Astrocyte (in vitro differentiated cells and primary cell): ENCODE results near the gene CLEC11A. TPM values are rescaled to one million over a fixed set of nuclear protein-coding genes. Genes with fewer than 3 reads are reported as not detected.

Source experiments
- DNase-seq: peaks from one replicate; pipeline ENCODE4 v3.0.0-alpha.2; 2010; ENCODE audit warnings: low read depth
- FAIRE-seq: peaks from 2 replicates; lab custom pipeline; 2011; peaks lifted over from hg19 to GRCh38; lab: Jason Lieb, UNC
- H2AFZ ChIP-seq: 2 replicates; pipeline ENCODE4 v1.6.0; 2012; ENCODE audit warnings: low read depth, low read length, inconsistent platforms
- H3K27ac ChIP-seq: 2 replicates; pipeline ENCODE4 v1.5.1; 2011; ENCODE audit warnings: low read depth, low read length, inconsistent platforms
- H3K27me3 ChIP-seq: 2 replicates; pipeline ENCODE4 v1.6.0; 2011; ENCODE audit warnings: low read length, inconsistent platforms; ENCODE audit not compliant: insufficient read depth
- H3K36me3 ChIP-seq: 2 replicates; pipeline ENCODE4 v1.5.1; 2011; ENCODE audit warnings: low read length, inconsistent platforms; ENCODE audit not compliant: insufficient read depth
- H3K4me1 ChIP-seq: 2 replicates; pipeline ENCODE4 v1.5.1; 2011; ENCODE audit warnings: low read length, inconsistent platforms; ENCODE audit not compliant: insufficient read depth
- H3K4me2 ChIP-seq: 2 replicates; pipeline ENCODE4 v1.6.0; 2012; ENCODE audit warnings: low read length, inconsistent platforms
- H3K4me3 ChIP-seq: 2 replicates; pipeline ENCODE4 v1.5.1; 2011; ENCODE audit warnings: low read depth, mild to moderate bottlenecking, low read length, inconsistent platforms; ENCODE audit not compliant: insufficient read depth
- H3K79me2 ChIP-seq: 2 replicates; pipeline ENCODE4 v1.6.0; 2012; ENCODE audit warnings: mild to moderate bottlenecking, low read length, inconsistent platforms; ENCODE audit not compliant: insufficient read depth
- H3K9ac ChIP-seq: 2 replicates; pipeline ENCODE4 v1.6.0; 2012; ENCODE audit warnings: mild to moderate bottlenecking, low read length, inconsistent platforms
- H3K9me3 ChIP-seq: 2 replicates; pipeline ENCODE4 v1.5.1; 2012; ENCODE audit warnings: low read depth, mild to moderate bottlenecking, low read length, inconsistent platforms; ENCODE audit not compliant: insufficient read depth
- H4K20me1 ChIP-seq: 2 replicates; pipeline ENCODE4 v1.6.0; 2012; ENCODE audit warnings: low read length, inconsistent platforms; ENCODE audit not compliant: insufficient read depth
- H3K27ac Mint-ChIP-seq: one replicate; pipeline ENCODE4 v1.8.0; 2021; ENCODE audit warnings: mild to moderate bottlenecking, mixed read lengths; ENCODE audit not compliant: unreplicated experiment
- H3K27me3 Mint-ChIP-seq: one replicate; pipeline ENCODE4 v1.8.0; 2021; ENCODE audit warnings: low read depth, mixed read lengths; ENCODE audit not compliant: unreplicated experiment
- H3K36me3 Mint-ChIP-seq: one replicate; pipeline ENCODE4 v1.8.0; 2021; ENCODE audit warnings: low read depth, mixed read lengths; ENCODE audit not compliant: unreplicated experiment
- H3K4me1 Mint-ChIP-seq: one replicate; pipeline ENCODE4 v1.8.0; 2021; ENCODE audit warnings: low read depth, mixed read lengths; ENCODE audit not compliant: unreplicated experiment
- H3K4me3 Mint-ChIP-seq: one replicate; pipeline ENCODE4 v1.8.0; 2021; ENCODE audit warnings: mild to moderate bottlenecking, moderate library complexity, mixed read lengths; ENCODE audit not compliant: unreplicated experiment
- H3K9me3 Mint-ChIP-seq: one replicate; pipeline ENCODE4 v1.8.0; 2021; ENCODE audit warnings: mild to moderate bottlenecking, mixed read lengths; ENCODE audit not compliant: unreplicated experiment
- CTCF ChIP-seq: IDR thresholded peaks from 2 replicates; pipeline ENCODE4 v1.5.1; 2011; ENCODE audit warnings: low read depth, mild to moderate bottlenecking, inconsistent platforms, low read length, moderate library complexity; ENCODE audit not compliant: insufficient read depth
- EZH2 ChIP-seq: IDR thresholded peaks from 2 replicates; pipeline ENCODE4 v1.6.1; 2012; ENCODE audit warnings: mild to moderate bottlenecking, low read length, inconsistent platforms; ENCODE audit not compliant: insufficient read depth
- total RNA-seq: library from RNA; stranded (reverse); gene quantifications from 2 replicates; pipeline ENCODE4 v1.2.1, GENCODE V29; 2021

CLEC11A gene
- total RNA-seq, 1 donor from 2014 or later = not detected

GRCh38 chr19:50686310-50687032, 36.7 kb upstream of the CLEC11A start:
- H3K27me3 ChIP-seq = no peaks in the 10 kb centered on the region
- no peak for TF ChIP-seq CTCF
- no peak for TF ChIP-seq EZH2
- H3K79me2 ChIP-seq = no peaks in the 10 kb centered on the region
- no peak overlapping the region for H3K9ac ChIP-seq
- no peaks in the 10 kb centered on the region for H3K4me1 Mint-ChIP-seq
- H3K4me3 Mint-ChIP-seq = no peak overlapping the region
- FAIRE-seq (no peak), DNase-seq (no peak)
- no peaks in the 10 kb centered on the region for H3K4me1 ChIP-seq
- H3K9me3 ChIP-seq = no peaks in the 10 kb centered on the region
- no peaks in the 10 kb centered on the region for H4K20me1 ChIP-seq
- no peak overlapping the region for H3K4me2 ChIP-seq
- no peak overlapping the region for H3K4me3 ChIP-seq
- H3K27ac ChIP-seq = no peak overlapping the region
- no peaks in the 10 kb centered on the region for H3K27me3 Mint-ChIP-seq
- H3K9me3 Mint-ChIP-seq = peaks cover 27% of the 10 kb centered on the region
- H2AFZ ChIP-seq = no peak overlapping the region
- H3K36me3 Mint-ChIP-seq = no peaks in the 10 kb centered on the region
- no peak overlapping the region for H3K27ac Mint-ChIP-seq
- no peaks in the 10 kb centered on the region for H3K36me3 ChIP-seq

DNA sequence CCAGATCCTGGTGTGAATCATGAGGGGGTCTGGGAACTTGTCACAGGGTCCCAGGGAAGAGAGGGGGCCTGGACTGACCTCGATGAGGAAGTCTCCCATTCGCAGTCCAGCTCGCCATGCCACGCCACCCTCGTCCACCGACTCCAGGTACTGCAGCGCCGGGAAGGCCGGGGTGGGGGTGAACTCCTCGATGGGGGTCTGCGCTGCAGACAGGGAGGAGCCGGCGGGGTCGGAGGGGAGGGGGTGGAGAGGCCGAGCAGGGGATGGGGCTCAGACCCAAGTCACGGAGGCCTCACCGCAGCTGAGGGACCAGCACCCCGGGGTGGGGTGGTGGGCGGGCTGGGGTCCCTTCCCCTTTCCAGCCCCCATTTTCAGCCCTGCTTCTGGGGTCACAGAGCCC, 34.4 kb upstream of the CLEC11A start:
- no peaks in the 10 kb centered on the region for H3K36me3 Mint-ChIP-seq
- Histone ChIP-seq H3K9ac (no peak overlapping the region), H3K9me3 (no peaks in the 10 kb centered on the region), H3K4me2 (no peak overlapping the region), H2AFZ (no peak overlapping the region), H3K4me1 (no peaks in the 10 kb centered on the region), H3K36me3 (no peaks in the 10 kb centered on the region), H3K27me3 (peaks cover 4% of the 10 kb centered on the region), H3K4me3 (no peak overlapping the region), H3K27ac (no peak overlapping the region), H3K79me2 (no peaks in the 10 kb centered on the region), H4K20me1 (no peaks in the 10 kb centered on the region)
- peaks cover 25% of the 10 kb centered on the region for H3K9me3 Mint-ChIP-seq
- no peaks in the 10 kb centered on the region for H3K4me1 Mint-ChIP-seq
- no peak overlapping the region for H3K27ac Mint-ChIP-seq
- no peak overlapping the region for H3K4me3 Mint-ChIP-seq
- FAIRE-seq (no peak), DNase-seq (no peak)
- TF ChIP-seq CTCF = no peak
- TF ChIP-seq EZH2 = no peak
- H3K27me3 Mint-ChIP-seq = no peaks in the 10 kb centered on the region

DNA sequence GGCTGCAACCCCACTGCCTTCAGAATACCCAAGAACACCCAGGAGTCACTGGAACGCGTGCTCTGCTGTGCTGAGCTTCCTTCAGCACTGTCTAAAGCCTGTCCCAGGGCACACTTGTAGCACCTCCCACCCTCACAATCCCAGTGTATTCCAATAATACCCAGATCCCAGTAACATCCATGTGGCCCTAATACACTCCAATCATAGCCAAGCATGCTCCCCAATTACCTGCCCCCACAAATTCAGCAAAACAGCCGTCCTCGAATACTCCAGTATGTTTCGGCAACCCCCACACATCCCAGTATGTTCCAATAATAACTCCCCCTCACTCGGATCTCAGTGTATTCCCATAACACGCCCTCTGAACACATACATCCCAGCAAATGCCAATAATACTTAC, 32.7 kb upstream of the CLEC11A start:
- FAIRE-seq (no peak), DNase-seq (no peak)
- H3K9ac ChIP-seq = no peak overlapping the region
- Mint-ChIP-seq H3K4me3 (no peak overlapping the region), H3K4me1 (no peaks in the 10 kb centered on the region), H3K36me3 (no peaks in the 10 kb centered on the region), H3K27ac (no peak overlapping the region), H3K27me3 (no peaks in the 10 kb centered on the region), H3K9me3 (peaks cover 18% of the 10 kb centered on the region)
- peaks cover 7% of the 10 kb centered on the region for H3K27me3 ChIP-seq
- no peaks in the 10 kb centered on the region for H4K20me1 ChIP-seq
- H3K9me3 ChIP-seq = no peaks in the 10 kb centered on the region
- TF ChIP-seq CTCF = no peak
- TF ChIP-seq EZH2 = no peak
- no peak overlapping the region for H3K4me3 ChIP-seq
- H2AFZ ChIP-seq = no peak overlapping the region
- no peaks in the 10 kb centered on the region for H3K79me2 ChIP-seq
- no peak overlapping the region for H3K27ac ChIP-seq
- H3K4me1 ChIP-seq = no peaks in the 10 kb centered on the region
- no peak overlapping the region for H3K4me2 ChIP-seq
- H3K36me3 ChIP-seq = no peaks in the 10 kb centered on the region
